HepG2 (cell line): ENCODE data around the gene DLG2. TPM values are rescaled to one million over a fixed set of nuclear protein-coding genes. Genes with fewer than 3 reads are reported as not detected.

Experiments
- ATAC-seq: fragments of 200-7000 bp; cut with Tn5 transposase; 3 replicates; pipeline ENCODE4 v1.9.1; 2020; ENCODE audit warnings: mild to moderate bottlenecking, moderate library complexity
- BruUV-seq: library from RNA; stranded (reverse); fragments of 400-500 nt; replicated peaks from 2 replicates; lab custom pipeline; 2021; lab: Mats Ljungman, UMichigan
- CTCF ChIA-PET: fragments of 300-600 bp; formaldehyde crosslinking; extraction: SDS; loops from one replicate; lab custom pipeline; 2021; ENCODE audit warnings: low total read pairs, inconsistent platforms, low intra/inter-chr PET ratio; lab: Yijun Ruan, JAX
- POLR2A ChIA-PET: fragments of 350-600 bp; sonication (Branson Sonifier 250); formaldehyde crosslinking; loops from one replicate; lab custom pipeline; 2020; ENCODE audit warnings: antibody characterized with exemption, inconsistent platforms; lab: Yijun Ruan, JAX
- DNase-seq: peaks from one replicate; pipeline ENCODE4 v3.0.0-alpha.2; 2015; ENCODE audit warnings: low spot score
- FAIRE-seq: peaks from 3 replicates; lab custom pipeline; 2011; peaks lifted over from hg19 to GRCh38; lab: Jason Lieb, UNC
- H2AFZ ChIP-seq: one replicate; pipeline ENCODE4 v1.6.1; 2011; ENCODE audit warnings: low read length, inconsistent platforms
- H3K27ac ChIP-seq: fragments of 300-600 bp; 3 replicates; pipeline ENCODE4 v1.8.0; 2011; ENCODE audit warnings: mixed run types, mild to moderate bottlenecking, mixed read lengths, low read length, inconsistent platforms; ENCODE audit not compliant: insufficient read depth; ENCODE audit errors: extremely low read length
- H3K27me3 ChIP-seq, 2 experiments: fragments of 200-600 bp in 1 of 2; 2 replicates in 1 of 2; 3 replicates in 1 of 2; pipeline versions ENCODE4 v1.6.0 to v1.8.0; 2011; ENCODE audit warnings: low read length in 2 of 2, mild to moderate bottlenecking in 2 of 2, moderate library complexity in 2 of 2, inconsistent platforms in 1 of 2; ENCODE audit not compliant: insufficient read depth in 2 of 2, control insufficient read depth in 1 of 2
- H3K36me3 ChIP-seq, 2 experiments: fragments of 200-600 bp in 1 of 2; replicated peaks in 1 of 2; 2 replicates in 1 of 2; 3 replicates in 1 of 2; pipeline versions ENCODE4 v1.5.1 to v1.8.0; 2011; ENCODE audit warnings: low read length in 2 of 2, inconsistent platforms in 1 of 2; ENCODE audit not compliant: insufficient read depth in 2 of 2, control insufficient read depth in 1 of 2
- H3K4me1 ChIP-seq: 2 replicates; pipeline ENCODE4 v1.5.1; 2012; ENCODE audit warnings: low read length, inconsistent platforms; ENCODE audit not compliant: insufficient read depth
- H3K4me2 ChIP-seq: 2 replicates; pipeline ENCODE4 v1.6.0; 2011; ENCODE audit warnings: low read depth, low read length, inconsistent platforms
- H3K4me3 ChIP-seq, 3 experiments: fragments of 200-600 bp in 1 of 3; sonication (generic), shearing (Covaris generic) in 1 of 3; replicated peaks in 1 of 3; 2 replicates each; pipeline ENCODE4 v1.5.1; 2011 to 2016; ENCODE audit warnings: low read length in 3 of 3, inconsistent platforms in 2 of 3, low read depth in 2 of 3, mild to moderate bottlenecking in 2 of 3, control low read depth in 1 of 3, mixed read lengths in 1 of 3; ENCODE audit not compliant: insufficient read depth in 1 of 3
- H3K79me2 ChIP-seq: one replicate; pipeline ENCODE4 v1.6.1; 2011; ENCODE audit warnings: low read length, inconsistent platforms; ENCODE audit not compliant: insufficient read depth
- H3K9ac ChIP-seq: 2 replicates; pipeline ENCODE4 v1.6.0; 2011; ENCODE audit warnings: mild to moderate bottlenecking, low read depth, low read length, inconsistent platforms; ENCODE audit not compliant: insufficient read depth
- H3K9me3 ChIP-seq: 2 replicates; pipeline ENCODE4 v1.5.1; 2012; ENCODE audit warnings: mild to moderate bottlenecking, low read length
- H4K20me1 ChIP-seq: 2 replicates; pipeline ENCODE4 v1.6.0; 2011; ENCODE audit warnings: inconsistent platforms, mild to moderate bottlenecking, low read length, moderate library complexity; ENCODE audit not compliant: insufficient read depth
- IKZF4 ChIP-seq: sonication (generic); formaldehyde crosslinking; IDR thresholded peaks from 2 replicates; pipeline ENCODE4 v1.5.1; 2020; ENCODE audit warnings: borderline replicate concordance, mild to moderate bottlenecking, low read depth, missing genetic modification reagents; ENCODE audit errors: not compliant biosample characterization
- MAFK ChIP-seq, 2 experiments: IDR thresholded peaks in 1 of 2; conservative IDR thresholded peaks in 1 of 2; 2 replicates each; pipeline ENCODE4 v1.6.1; 2011; ENCODE audit warnings: improper control_type of control experiment in 2 of 2, low read length in 2 of 2
- SMAD3 ChIP-seq: sonication (generic); formaldehyde crosslinking; IDR thresholded peaks from 2 replicates; pipeline ENCODE4 v1.4.0; 2020; ENCODE audit warnings: missing genetic modification reagents
- ZNF337 ChIP-seq: sonication (generic); formaldehyde crosslinking; IDR thresholded peaks from 2 replicates; pipeline ENCODE4 v1.5.1; 2020; ENCODE audit warnings: missing genetic modification reagents, low read depth, mild to moderate bottlenecking, borderline replicate concordance
- WGBS: methylation state at CpG from one replicate; pipeline ENCODE4 v1.1.6; 2017; ENCODE audit warnings: low lambda C conversion rate; 5-methylcytosine and 5-hydroxymethylcytosine counted together
- in situ Hi-C: cut with HindIII; loops from 2 replicates; pipeline ENCODE4 v1.10.0; 2017; ENCODE audit warnings: low pct_unique_long_range_greater_than_20kb; ENCODE audit not compliant: extremely low pct_ligation_motif_present
- intact Hi-C: fragments of 100-400 bp; cut with micrococcal nuclease; formaldehyde crosslinking; loops from one replicate; pipeline ENCODE4 v1.10.0; 2022; ENCODE audit not compliant: unreplicated experiment
- polyA plus RNA-seq, 8 experiments: library from polyadenylated mRNA; depleted of rRNA in 3 of 8; stranded (reverse) in 7 of 8; unstranded in 1 of 8; fragments of >200 nt; fragmentation: Illumina TruSeq in 4 of 8; extraction: Trizol in 4 of 8; gene quantifications; 2 replicates each; pipeline versions ENCODE4 v1.2.1 to v1.2.3, GENCODE V29; 2011 to 2016; ENCODE audit warnings: low read depth in 4 of 8, missing spikeins in 1 of 8, mixed read lengths in 1 of 8; ENCODE audit not compliant: insufficient read depth in 1 of 8
- total RNA-seq, 5 experiments: library from RNA; depleted of rRNA; stranded (reverse); fragments of >200 nt; fragmentation: Illumina TruSeq; extraction: Trizol; gene quantifications; 2 replicates each; pipeline ENCODE4 v1.2.3, GENCODE V29; 2016; ENCODE audit warnings: low read depth in 1 of 5
- TF ChIP-seq, protein P1 (sequence below): sonication (generic); formaldehyde crosslinking; IDR thresholded peaks from 2 replicates; pipeline ENCODE4 v1.4.0; 2020; ENCODE audit warnings: missing genetic modification reagents
- TF ChIP-seq, protein P2 (sequence below): sonication (generic); formaldehyde crosslinking; IDR thresholded peaks from 2 replicates; pipeline ENCODE4 v1.4.0; 2020; ENCODE audit warnings: missing genetic modification reagents, mild to moderate bottlenecking, borderline replicate concordance
- TF ChIP-seq, protein P3 (sequence below): sonication (generic); formaldehyde crosslinking; IDR thresholded peaks from 2 replicates; pipeline ENCODE4 v1.4.0; 2020; ENCODE audit warnings: missing genetic modification reagents

Gene DLG2
- total and polyA plus RNA-seq, 2 of the 13 experiments (the other 11 are each of a cell fraction or from before 2014, with no cell fraction given) = 0.46 to 1.0 TPM

DNA sequence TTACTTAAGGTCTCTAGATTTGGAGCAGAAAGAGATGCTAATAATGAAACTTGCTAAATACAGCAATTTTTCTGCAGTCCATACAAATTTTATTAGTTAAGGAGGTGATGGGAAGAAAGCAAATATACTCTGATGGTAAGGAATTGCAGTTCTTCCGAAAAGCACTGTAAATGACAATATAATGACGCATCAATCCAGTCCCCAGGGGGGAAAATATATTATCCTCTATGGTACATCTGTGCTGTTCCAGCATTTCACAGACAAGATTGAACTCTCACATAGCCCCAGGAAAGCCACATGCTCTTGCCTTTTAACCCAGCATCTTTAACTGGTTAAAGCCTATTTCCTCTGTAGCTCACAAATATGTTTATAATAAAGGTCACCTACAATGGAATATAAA lies 1924.3 kb downstream of the DLG2 start:
- BruUV-seq = no TSS peak
- 40% methylated on average over 2 of the region's 2 CpGs for WGBS
- no peaks in the 10 kb centered on the region for H3K9me3 ChIP-seq
- H3K4me2 ChIP-seq = no peak overlapping the region
- ATAC-seq (no peak), FAIRE-seq (no peak), DNase-seq (no peak)
- no peaks in the 10 kb centered on the region for H4K20me1 ChIP-seq
- H3K36me3 ChIP-seq = no peaks in the 10 kb centered on the region
- POLR2A ChIA-PET = no interaction called here
- TF ChIP-seq, protein P1, sequence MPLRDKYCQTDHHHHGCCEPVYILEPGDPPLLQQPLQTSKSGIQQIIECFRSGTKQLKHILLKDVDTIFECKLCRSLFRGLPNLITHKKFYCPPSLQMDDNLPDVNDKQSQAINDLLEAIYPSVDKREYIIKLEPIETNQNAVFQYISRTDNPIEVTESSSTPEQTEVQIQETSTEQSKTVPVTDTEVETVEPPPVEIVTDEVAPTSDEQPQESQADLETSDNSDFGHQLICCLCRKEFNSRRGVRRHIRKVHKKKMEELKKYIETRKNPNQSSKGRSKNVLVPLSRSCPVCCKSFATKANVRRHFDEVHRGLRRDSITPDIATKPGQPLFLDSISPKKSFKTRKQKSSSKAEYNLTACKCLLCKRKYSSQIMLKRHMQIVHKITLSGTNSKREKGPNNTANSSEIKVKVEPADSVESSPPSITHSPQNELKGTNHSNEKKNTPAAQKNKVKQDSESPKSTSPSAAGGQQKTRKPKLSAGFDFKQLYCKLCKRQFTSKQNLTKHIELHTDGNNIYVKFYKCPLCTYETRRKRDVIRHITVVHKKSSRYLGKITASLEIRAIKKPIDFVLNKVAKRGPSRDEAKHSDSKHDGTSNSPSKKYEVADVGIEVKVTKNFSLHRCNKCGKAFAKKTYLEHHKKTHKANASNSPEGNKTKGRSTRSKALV (CRISPR knock-in tag) = no peak
- no peak overlapping the region for H3K9ac ChIP-seq
- no peak overlapping the region for H3K27ac ChIP-seq
- CTCF ChIA-PET = no interaction called here
- intact Hi-C loops (no loop called here), in situ Hi-C loops (no loop called here)
- H3K4me1 ChIP-seq = no peaks in the 10 kb centered on the region
- H3K27me3 ChIP-seq = no peaks in the 10 kb centered on the region
- H3K79me2 ChIP-seq = no peaks in the 10 kb centered on the region
- H3K4me3 ChIP-seq = no peak overlapping the region
- H2AFZ ChIP-seq = no peak overlapping the region

DNA sequence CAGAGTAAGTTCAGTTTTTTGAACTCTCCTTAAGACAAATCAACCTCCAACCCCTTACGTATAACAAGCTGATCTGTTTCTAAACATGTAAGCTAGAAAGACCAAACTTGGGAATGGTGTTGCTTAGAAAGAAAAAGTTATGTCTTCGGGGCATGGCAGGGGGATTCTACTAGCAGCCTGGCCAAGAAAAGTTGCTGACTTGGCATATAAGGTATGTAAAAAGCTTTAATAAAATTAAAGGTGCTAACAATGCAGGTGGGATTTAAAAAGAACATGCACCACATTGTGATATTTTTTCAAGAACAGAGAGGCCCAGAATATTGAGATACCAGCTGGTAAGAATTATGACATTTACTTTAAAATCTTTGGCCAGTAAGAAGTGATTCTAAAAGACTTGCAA lies 1929.6 kb downstream of the DLG2 start:
- Histone ChIP-seq H4K20me1 (no peaks in the 10 kb centered on the region), H2AFZ (no peak overlapping the region), H3K27ac (no peak overlapping the region), H3K36me3 (no peaks in the 10 kb centered on the region), H3K79me2 (no peaks in the 10 kb centered on the region), H3K4me3 (no peak overlapping the region), H3K9ac (no peak overlapping the region), H3K4me2 (no peak overlapping the region), H3K4me1 (no peaks in the 10 kb centered on the region), H3K27me3 (no peaks in the 10 kb centered on the region), H3K9me3 (no peaks in the 10 kb centered on the region)
- FAIRE-seq (no peak), DNase-seq (no peak), ATAC-seq (no peak)
- intact Hi-C loops = no loop called here
- ChIA-PET POLR2A (no interaction called here), CTCF (no interaction called here)
- in situ Hi-C loops = no loop called here
- no TSS peak for BruUV-seq
- 35% methylated on average over 2 of the region's 2 CpGs for WGBS
- TF ChIP-seq, protein P2, sequence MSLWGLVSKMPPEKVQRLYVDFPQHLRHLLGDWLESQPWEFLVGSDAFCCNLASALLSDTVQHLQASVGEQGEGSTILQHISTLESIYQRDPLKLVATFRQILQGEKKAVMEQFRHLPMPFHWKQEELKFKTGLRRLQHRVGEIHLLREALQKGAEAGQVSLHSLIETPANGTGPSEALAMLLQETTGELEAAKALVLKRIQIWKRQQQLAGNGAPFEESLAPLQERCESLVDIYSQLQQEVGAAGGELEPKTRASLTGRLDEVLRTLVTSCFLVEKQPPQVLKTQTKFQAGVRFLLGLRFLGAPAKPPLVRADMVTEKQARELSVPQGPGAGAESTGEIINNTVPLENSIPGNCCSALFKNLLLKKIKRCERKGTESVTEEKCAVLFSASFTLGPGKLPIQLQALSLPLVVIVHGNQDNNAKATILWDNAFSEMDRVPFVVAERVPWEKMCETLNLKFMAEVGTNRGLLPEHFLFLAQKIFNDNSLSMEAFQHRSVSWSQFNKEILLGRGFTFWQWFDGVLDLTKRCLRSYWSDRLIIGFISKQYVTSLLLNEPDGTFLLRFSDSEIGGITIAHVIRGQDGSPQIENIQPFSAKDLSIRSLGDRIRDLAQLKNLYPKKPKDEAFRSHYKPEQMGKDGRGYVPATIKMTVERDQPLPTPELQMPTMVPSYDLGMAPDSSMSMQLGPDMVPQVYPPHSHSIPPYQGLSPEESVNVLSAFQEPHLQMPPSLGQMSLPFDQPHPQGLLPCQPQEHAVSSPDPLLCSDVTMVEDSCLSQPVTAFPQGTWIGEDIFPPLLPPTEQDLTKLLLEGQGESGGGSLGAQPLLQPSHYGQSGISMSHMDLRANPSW (CRISPR knock-in tag) = no peak
- TF ChIP-seq ZNF337 (CRISPR knock-in tag) (no peak), IKZF4 (no peak), SMAD3 (CRISPR knock-in tag) (no peak), MAFK (conservative IDR thresholded peaks at IDR 0.05 in 1 of 2, IDR thresholded peaks at IDR 0.05 in 1 of 2; ENCODE audit: low read length in 2 of 2) (peak; percentile 92 to 96)
- TF ChIP-seq, protein P3, sequence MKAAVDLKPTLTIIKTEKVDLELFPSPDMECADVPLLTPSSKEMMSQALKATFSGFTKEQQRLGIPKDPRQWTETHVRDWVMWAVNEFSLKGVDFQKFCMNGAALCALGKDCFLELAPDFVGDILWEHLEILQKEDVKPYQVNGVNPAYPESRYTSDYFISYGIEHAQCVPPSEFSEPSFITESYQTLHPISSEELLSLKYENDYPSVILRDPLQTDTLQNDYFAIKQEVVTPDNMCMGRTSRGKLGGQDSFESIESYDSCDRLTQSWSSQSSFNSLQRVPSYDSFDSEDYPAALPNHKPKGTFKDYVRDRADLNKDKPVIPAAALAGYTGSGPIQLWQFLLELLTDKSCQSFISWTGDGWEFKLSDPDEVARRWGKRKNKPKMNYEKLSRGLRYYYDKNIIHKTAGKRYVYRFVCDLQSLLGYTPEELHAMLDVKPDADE (CRISPR knock-in tag) = no peak
